HG03439 (cell line): ENCODE data around the gene RAET1E.
"Not testable (repeated sequence)": the region's sequence is repeated elsewhere in the genome, so short reads cannot be mapped to it uniquely, and the experiment has no call there.

ENCODE experiments used
- ATAC-seq: cut with Tn5 transposase; IDR thresholded peaks from one replicate; pipeline ENCODE4 v1.9.1; 2021; ENCODE audit warnings: mild to moderate bottlenecking, moderate library complexity; ENCODE audit not compliant: unreplicated experiment

Gene RAET1E

GRCh38 chr6:149897855-149898744, at the start of gene RAET1E:
Gene RAET1E (minus strand): TSS chr6:149898113. CDS start chr6:149890901, 7,212 bp downstream.
- no peak for ATAC-seq

GRCh38 chr6:149947533-149947932, 49.6 kb upstream of the RAET1E start:
- not testable (repeated sequence) for ATAC-seq

- not testable (repeated sequence) for ATAC-seq
These were observed 48.7 kb upstream of the RAET1E start for GRCh38 chr6:149946631-149947030.

- ATAC-seq: not testable (repeated sequence)
These were observed 47.4 kb upstream of the RAET1E start for GRCh38 chr6:149945276-149945675.

GRCh38 chr6:149943321-149943720, 45.4 kb upstream of the RAET1E start:
- not testable (repeated sequence) for ATAC-seq

- ATAC-seq: no peak
These were observed 44.5 kb upstream of the RAET1E start for GRCh38 chr6:149942461-149942829.

GRCh38 chr6:149941583-149942460, 43.9 kb upstream of the RAET1E start, which contains the start of gene ULBP2:
Gene ULBP2 (plus strand): TSS chr6:149942014. CDS start chr6:149942073, 59 bp downstream.
- ATAC-seq: no peak

- ATAC-seq: no peak
These were observed 42.7 kb upstream of the RAET1E start for GRCh38 chr6:149940672-149940982.

GRCh38 chr6:149939909-149940671, 42.2 kb upstream of the RAET1E start:
- ATAC-seq: no peak

- ATAC-seq: no peak
These were observed 41.4 kb upstream of the RAET1E start for GRCh38 chr6:149939356-149939648.

- ATAC-seq: peak; percentile 81
These were observed 40.9 kb upstream of the RAET1E start for GRCh38 chr6:149938571-149939355.

- ATAC-seq: not testable (repeated sequence)
These were observed 40.2 kb upstream of the RAET1E start for GRCh38 chr6:149938013-149938570.

- ATAC-seq: no peak
These were observed 38.8 kb upstream of the RAET1E start for GRCh38 chr6:149936743-149937142.

GRCh38 chr6:149935668-149936067, 37.8 kb upstream of the RAET1E start:
- ATAC-seq: no peak

- ATAC-seq: no peak
These were observed 37.3 kb upstream of the RAET1E start for GRCh38 chr6:149935246-149935645.

GRCh38 chr6:149934249-149935156, 36.6 kb upstream of the RAET1E start:
- ATAC-seq: no peak

- no peak for ATAC-seq
These were observed 35.5 kb upstream of the RAET1E start for GRCh38 chr6:149933461-149933860.

GRCh38 chr6:149933036-149933435, 35.1 kb upstream of the RAET1E start:
- no peak for ATAC-seq

- no peak for ATAC-seq
These were observed 33.6 kb upstream of the RAET1E start for GRCh38 chr6:149931501-149931900.
